ENCODE data around the gene ARL9.
A peak's percentile ranks its signal among the peaks of the same experiment; 100 is the strongest.
"Not testable (repeated sequence)": the region's sequence is repeated elsewhere in the genome, so short reads cannot be mapped to it uniquely, and the experiment has no call there.

Gene ARL9

DNA sequence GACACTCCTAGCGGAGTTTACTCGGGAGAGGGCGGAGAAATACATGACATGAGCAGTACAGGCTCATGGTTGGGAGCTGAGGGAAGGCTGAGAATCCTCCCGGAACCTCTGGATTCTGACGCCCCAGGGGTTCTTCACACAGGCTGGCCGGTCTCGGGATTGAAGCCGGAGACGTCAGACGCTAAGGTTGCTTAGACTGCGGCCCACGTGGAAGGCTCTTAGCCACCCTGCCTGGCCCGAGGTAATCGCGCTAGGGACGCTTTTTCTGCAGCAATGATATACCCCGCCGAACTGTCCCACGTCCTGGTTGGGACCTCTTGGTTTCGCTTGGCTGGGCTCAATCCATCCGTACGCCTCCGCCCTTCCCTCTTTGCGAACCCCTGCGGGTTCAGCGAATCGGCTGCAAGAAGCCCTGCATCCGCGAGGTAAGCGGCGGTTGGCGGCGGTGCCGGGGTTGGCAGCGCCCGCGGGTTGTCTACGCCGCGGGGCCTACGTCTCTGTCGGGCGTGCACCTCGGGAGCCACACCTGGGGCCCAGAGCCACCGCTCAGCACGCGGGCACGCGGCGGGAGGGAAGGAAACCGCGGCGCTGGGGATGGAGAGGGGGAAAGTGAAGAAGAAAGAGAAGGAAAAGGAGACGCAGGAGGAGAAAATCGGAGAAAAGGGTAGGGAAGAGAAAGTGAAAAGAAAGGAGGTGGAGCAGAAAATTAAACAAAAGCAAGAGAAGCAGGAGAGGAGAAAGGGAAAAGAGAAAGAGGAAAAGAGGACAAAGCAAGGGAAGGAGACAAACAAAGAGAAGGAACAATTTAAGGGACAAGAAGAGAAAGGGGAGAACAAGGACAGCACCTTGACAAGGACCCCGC is at the start of gene ARL9:
Gene ARL9, plus strand, starts transcription at position 523 of the 862 bp plus-strand sequence. Its CDS starts 72 bp downstream, at position 595.
- DNase-seq = peak; percentile 46

GRCh38 chr4:56460085-56460484 is 45.5 kb upstream of the ARL9 start:
- DNase-seq = no peak

DNA sequence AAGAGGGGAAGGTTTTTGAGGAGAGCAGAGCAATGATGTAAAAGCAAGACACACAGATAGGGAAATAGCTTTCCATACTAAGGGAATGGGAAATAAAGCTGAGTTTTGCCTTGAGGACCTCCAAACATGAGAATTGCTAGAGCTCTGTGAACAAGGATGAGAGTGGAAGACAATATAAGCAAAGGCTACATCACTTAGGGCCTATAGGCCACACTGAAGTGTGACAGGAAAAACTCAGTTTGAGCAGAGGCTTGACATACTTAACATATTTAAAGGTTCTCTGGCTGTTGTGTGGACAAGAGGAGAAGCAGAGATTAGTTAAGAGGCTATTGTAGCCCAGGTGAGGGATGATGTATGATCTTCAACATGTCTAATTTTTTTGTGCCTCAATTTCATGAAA is 43.4 kb upstream of the ARL9 start:
- no peak for DNase-seq

DNA sequence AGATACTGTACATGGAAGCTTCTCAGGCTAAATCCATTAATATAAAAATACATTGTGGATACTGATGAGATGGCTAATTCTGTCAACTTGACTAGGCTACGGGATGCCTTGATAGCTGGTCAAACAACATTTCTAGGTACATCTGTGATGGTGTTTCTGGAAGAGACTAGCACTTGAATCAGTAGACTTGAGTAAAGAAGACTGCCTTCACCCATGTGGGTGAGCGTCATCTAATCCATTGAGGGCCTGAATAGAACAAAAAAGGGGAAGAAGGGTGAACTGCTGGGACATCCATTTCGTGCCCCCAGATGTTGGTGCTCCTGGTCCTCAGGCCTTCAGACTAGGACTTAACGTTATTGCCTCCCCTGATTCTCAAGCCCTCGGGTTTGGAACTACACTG is 41.9 kb upstream of the ARL9 start:
- no peak for DNase-seq

DNA sequence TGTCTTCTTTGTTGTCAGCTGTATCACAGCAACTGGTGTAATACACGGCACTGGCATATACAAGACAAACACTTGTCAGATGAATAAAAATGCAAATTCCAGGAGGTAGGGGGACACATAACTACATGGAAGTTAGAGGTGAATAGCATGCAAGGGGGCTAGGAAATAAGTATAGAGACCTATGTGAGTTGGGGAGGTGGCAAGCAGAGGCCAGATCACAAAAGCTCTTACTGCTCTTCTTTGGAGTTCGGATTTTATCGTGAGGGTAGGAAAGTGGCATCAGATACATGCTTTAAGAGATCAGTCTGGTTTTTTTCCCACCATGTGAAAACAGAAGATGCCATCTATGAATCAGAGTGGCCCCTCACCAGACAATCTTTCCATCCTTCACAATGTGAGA is 41.0 kb upstream of the ARL9 start:
- DNase-seq = no peak

DNA sequence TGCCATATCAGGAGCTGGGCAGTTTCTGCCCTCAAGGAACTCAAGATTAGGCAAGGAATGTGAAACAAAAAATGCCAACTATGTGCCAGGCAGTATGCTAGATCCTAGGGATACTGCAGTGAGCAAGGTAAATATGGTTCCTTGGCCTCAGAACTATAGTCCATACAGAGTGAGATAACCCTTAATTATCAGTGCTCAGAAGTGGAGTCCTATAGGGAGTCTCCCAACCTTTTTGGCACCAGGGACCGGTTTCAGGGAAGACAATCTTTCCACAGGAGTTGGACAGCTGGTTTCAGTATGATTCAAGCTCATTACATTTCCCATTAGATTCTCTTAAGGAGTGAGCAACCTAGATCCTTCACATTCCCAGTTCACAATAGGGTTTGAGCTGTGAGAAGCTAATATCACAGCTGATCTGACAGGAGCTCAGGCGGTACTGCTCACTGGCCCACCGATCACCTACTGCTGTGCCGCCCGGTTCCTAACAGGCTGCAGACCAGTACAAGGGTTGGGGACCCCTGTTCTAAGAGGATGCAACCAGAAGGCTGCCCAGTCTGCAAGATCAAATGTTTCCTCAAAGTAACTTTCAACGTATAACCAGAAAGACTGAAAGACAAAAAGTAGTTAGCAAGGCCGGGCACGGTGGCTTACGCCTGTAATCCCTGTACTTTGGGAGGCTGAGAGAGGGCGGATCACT is 39.8 kb upstream of the ARL9 start:
- no peak for DNase-seq

DNA sequence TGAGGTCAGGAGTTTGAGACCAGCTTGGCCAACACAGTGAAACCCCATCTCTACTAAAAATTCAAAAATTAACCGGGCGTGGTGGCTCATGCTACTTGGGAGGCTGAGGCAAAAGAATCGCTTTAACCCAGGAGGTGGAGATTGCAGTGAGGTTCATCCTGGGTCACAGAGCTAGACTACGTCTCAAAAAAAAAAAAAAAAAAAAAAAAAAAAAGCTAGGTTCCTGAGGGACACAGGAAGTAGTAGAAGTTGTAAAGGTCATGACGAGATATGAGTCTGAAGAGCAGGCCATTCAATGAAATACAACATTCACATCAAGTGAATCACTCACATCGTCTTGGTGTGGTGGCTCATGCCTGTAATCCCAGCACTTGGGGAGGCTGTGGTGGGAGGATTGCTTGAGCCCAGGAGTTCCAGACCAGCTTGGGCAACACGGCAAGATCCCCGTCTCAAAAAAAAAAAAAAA is 39.3 kb upstream of the ARL9 start:
- DNase-seq = not testable (repeated sequence)

GRCh38 chr4:56466910-56467283 is 38.7 kb upstream of the ARL9 start:
- DNase-seq = no peak

DNA sequence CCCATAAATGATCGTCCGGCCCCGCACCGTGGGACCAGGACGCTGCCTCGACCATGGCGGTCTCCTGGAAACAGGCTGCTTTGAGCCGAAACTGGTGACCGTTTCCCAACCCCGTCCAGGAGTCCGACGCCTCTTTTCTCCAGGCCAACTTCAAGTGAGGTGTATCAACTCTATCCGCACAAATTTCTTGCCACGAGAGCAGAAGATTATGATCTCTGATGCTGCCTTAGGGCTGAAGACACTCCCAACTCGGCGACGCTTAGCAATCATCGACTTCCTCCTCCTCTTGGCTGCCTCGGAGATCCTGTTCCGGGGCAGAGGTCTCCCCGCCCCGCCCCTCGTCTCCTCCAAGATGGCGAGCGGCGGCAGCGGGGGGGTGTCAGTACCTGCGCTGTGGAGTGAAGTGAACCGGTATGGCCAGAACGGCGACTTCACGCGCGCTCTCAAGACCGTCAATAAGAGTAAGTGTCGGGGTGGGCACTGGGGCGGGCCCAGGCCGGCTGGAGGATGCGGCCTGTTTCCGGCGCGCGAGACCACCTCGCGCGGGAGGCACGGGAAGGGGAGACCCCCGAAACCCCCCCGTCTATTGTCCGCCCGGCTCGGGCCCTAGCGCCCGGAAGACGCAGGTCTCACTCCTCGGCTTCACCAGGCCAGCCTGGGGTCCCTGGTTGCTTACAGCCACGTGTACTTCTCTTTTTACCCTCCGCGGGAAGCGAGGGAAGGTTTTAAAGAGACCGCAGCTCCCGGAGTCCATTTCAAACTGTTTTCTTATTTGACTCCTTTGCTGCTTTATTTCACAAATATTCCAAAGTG is 38.1 kb upstream of the ARL9 start, which contains the start of gene SRP72:
Gene SRP72, plus strand, starts transcription at position 334 of the 813 bp plus-strand sequence. Its CDS starts 19 bp downstream, at position 353.
- peak; percentile 90 for DNase-seq

GRCh38 chr4:56468097-56468422 is 37.5 kb upstream of the ARL9 start:
- DNase-seq = no peak

DNA sequence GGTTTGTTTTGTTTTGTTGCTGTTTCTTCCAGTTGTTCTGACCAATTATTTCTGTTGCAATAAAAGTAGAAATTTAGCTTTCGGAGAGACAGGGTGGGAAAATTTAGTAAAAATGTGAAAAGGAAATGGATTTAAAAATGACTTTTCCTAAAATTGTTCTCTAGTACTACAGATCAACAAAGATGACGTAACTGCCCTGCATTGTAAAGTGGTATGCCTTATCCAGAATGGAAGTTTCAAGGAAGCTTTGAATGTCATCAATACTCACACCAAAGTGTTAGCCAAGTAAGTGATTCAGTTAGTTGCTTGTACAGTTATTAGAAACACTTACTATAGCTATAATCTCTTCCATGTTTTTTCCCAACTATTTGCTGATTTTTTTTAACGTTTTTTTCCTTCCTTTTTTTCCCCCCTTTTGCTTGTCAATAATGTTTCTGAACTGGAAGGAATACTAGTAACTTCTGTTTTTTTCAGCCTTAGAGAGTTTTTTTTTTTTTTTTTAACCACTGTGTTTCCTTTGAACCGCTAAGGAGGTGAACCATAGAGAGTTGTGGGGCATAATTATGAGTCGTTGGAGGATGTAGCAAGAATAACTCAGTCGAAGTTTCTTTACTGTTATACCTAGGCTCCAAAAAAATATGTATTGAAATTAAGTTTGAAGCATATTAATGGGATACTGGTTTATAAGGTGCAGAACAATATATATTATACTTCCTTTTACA is 35.9 kb upstream of the ARL9 start:
- no peak for DNase-seq

DNA sequence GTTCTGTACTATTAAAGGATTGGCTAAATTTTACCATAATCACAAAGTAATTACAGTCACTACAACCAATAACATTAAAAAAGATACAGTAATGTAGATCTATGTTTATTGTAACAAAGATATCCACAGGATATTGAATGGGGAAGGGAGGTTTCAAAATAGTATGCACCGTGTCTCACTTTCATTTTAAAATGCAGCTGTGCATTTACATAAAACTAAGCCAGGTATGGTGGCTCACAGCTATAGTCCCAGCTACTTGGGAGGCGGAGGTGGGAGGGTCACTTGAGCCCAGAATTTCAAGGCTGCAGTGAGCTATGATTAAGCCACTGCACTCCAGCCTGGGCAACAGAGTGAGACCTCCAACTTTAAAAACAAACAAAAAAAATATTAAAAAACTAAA is 29.7 kb upstream of the ARL9 start:
- no peak for DNase-seq

DNA sequence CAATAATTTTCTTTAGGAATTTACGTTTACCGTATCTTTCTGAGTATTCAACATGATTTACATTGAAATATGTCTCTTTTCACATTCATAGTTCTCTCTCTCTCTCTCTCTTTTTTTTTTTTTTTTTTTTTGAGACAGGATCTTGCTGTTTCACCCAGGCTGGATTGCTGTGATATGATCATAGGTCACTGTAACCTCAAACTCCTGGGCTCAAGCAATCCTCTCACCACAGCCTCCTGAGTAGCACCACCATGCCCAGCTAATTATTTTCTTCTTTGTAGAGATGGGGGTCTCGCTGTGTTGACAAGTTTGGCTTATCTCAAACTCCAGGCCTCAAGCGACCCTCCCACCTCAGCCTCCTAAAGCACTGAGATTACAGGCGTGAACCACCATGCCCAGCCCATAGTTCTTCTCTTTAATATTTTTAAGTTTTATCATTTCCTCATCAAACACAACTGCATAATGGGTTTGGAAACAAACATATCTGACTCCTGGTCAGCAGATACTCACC is 28.3 kb upstream of the ARL9 start:
- no peak for DNase-seq

DNA sequence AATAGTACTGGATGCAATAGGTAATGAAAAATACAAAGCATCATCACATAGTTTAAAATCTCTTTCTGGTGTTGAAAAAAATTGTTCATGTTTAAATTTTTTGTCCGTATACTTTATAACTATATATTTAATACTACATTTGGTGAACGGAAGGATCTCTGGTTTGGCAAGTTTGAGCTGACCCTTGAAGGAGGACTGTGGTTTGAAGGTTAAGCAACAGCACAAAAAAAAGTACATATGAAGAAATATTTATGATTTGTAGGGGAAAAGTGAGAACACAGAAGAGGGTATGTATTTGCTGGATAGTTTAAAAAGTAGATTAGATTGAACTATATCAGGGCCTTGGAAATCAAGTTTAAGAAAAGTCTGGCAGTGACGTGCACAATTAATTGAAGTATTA is 24.9 kb upstream of the ARL9 start:
- DNase-seq = no peak

DNA sequence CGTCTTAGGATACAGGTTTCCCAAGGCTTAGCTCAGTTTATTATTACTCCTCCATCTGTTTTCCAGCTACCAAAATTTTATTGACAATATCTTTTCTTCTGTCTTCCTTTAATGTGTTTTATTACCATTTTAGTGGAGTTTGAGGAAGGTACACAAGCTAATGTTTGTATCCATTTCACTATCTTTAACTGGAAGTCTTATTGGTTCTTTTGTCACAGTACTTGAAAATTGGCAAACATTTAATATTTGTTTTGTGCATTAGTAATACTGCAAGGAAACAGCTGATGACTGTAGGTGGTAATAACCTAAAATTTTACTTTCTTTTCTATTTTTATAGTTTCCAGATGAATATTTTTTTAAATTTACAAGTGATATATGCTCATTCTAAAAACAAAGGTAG is 9.3 kb upstream of the ARL9 start:
- DNase-seq = no peak

GRCh38 chr4:56511098-56511497 is 5.5 kb downstream of the ARL9 start:
- DNase-seq = no peak

DNA sequence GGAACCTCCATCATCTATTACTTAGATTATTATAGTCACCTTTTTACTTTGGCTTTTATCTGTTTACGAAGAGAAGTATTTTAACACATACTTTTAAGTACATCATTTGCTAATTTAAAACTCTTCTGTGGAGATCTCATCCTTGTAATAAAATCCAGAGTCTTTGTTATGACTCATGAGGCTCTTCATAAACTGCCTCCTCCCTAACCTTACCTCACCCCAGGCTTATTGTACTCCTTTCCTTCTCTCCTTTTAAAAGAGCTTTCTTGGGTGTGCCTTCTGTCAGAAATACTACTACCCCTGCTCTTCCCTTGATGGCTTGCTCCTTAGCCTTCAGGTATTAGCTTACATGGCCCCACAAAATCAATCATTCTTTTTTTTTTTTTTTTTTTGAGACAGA is 6.6 kb downstream of the ARL9 start:
- no peak for DNase-seq

DNA sequence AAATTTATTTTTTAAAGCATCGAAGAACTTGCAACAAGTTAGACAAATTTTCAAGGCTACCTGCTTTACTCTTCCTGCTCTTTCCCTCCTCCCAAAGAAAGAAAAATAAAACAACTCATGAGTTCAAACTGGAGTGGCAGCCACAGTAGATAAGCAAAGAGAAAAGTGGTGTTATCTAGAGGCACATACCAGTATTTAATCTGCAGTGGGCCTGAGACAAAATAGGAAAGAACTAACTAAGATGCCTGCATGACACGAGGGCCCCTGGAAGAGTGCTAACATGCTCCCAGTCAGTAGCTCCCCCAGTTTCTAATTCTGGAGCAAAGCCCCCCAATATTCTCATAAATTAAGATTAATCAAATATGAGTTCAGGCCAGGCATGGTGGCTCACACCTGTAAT is 7.9 kb downstream of the ARL9 start:
- no peak for DNase-seq

DNA sequence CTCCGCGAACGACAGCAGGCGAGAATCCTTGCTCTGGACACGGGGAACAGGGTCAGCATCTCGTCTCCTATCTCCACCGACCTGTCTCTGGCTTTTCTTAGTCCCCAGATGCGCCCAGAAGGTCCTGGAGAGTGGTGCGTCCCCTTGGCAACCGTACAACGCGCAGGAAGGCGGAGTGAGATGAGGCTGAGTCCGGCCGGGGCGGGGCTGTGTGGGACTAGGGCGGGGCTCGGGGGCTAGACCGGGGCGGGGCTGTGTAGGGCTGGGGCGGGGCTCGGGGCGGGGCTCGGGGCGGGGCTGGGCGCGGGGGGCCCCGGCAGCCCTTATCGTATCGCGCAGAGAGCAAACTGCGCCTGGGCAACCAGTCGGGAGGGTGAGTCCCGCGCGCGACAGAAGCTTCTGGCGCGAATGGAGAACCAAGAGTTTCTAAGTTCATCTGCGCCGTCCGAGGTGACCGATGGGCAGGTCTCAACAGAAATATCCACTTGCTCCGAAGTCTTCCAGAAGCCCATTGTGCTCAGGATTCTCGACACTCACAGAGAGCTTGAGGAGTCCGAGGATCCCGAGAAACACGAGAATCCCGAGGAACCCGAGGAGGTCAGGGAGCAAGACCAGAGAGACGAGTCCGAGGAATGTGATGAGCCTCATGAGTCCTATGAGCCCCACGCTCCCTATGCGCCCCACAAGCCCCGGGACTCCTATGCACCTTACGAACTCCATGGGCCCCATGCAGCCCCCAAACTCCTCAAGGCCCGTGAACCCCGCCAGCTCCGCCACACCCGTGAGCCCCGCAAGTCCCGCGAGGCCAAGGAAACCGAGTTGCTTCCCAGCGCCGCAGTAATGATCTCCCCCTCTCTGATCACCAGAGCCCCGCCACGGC is 24.9 kb downstream of the ARL9 start:
- peak; percentile 83 for DNase-seq

DNA sequence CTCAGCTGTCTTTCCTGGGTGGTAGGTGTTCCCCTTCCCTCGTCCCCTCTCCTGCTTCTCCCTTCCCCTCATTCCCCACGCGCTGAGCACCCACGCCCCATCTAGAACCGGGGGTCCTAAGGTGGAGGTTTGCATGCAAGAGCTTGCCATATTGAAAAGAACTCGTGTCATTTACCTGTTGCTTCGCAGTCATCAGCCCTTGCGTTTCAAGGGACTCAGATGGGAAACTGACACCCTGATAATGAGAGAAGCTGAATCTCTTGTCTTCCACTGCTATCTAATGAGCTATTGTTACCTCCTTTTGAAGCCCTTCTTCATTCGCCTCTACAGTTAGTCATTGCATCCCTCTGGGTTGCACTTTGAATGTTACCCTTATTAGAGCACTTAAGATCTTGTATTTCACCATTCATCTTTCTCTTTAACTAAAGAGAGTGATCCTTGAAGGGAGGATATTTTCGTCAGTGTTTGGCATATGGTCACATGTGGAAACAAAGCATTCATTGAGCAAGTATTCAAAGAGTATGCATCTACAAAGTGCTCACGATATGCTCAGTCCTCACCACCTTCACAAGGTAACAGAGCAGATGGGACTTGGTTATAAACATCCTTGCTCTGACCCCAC is 25.7 kb downstream of the ARL9 start:
- DNase-seq = no peak

DNA sequence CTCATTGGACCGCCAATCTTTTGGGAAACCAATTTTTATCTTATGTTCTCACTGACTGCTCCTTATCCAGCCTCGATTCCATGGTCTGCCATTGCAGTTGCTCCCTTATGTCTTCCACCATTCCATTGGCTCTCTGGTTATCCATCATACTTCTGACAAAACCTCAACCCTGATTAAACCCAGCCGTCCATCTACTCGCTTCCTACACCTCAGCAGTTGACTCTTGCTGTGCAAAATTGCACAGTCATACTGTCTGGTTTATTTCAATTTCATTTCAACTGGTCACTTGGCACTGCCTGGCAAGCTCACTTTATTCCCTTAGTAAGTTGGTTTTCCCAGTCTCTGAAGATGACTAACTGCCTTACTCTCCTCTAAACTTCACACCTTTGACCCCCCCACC is 26.2 kb downstream of the ARL9 start:
- no peak for DNase-seq
